Ovary (tissue), 3 donors: Measurements from ENCODE around the gene ATP2C2.
"Not testable (repeated sequence)": the region's sequence is repeated elsewhere in the genome, so short reads cannot be mapped to it uniquely, and the experiment has no call there.

ENCODE experiments used
- CTCF ChIP-seq, 3 donors: fragments of 450-650 bp in 2 of 3; fragments of 200-600 bp in 1 of 3; IDR thresholded peaks; one replicate each; pipeline versions ENCODE4 v1.5.1 to v1.8.0; 2016 to 2022; ENCODE audit warnings: antibody characterized with exemption in 3 of 3, mild to moderate bottlenecking in 1 of 3
- EP300 ChIP-seq: sonication (generic); formaldehyde crosslinking; IDR thresholded peaks from one replicate; pipeline ENCODE4 v1.6.1; 2017; ENCODE audit warnings: antibody characterized with exemption
- POLR2A ChIP-seq: fragments of 450-650 bp; IDR thresholded peaks from one replicate; pipeline ENCODE4 v1.6.1; 2017; ENCODE audit warnings: antibody characterized with exemption, mild to moderate bottlenecking, moderate library complexity
- donor health status: DM: no; HTN: no; CAD: no.

GRCh38 chr16:84451010-84451676 is 82.8 kb downstream of the ATP2C2 start:
- TF ChIP-seq POLR2A; CTCF (IDR thresholded peaks at IDR 0.05); EP300: not testable (repeated sequence)
